ENCODE data around the gene CTSS.

DNA sequence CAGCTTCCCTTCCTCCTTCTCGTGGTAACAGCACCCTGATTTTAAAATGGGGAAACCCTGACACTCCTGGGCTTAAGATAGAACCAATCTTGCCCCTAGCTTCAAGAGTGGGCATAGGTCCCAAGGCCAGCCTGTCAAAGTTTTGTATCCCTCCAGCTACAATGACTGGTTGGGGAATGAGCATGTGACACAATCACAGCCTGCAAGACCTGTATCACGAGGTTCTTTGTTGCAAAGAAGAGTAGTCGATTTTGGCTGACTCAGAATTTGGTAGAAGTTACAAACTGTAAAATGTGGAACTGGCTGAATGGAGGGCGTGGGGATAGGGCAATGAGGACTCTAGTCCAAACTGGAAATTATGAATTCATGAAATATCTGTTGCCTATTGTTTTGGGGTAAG is 23.8 kb upstream of the CTSS start:
- TF ChIP-seq, protein P1, sequence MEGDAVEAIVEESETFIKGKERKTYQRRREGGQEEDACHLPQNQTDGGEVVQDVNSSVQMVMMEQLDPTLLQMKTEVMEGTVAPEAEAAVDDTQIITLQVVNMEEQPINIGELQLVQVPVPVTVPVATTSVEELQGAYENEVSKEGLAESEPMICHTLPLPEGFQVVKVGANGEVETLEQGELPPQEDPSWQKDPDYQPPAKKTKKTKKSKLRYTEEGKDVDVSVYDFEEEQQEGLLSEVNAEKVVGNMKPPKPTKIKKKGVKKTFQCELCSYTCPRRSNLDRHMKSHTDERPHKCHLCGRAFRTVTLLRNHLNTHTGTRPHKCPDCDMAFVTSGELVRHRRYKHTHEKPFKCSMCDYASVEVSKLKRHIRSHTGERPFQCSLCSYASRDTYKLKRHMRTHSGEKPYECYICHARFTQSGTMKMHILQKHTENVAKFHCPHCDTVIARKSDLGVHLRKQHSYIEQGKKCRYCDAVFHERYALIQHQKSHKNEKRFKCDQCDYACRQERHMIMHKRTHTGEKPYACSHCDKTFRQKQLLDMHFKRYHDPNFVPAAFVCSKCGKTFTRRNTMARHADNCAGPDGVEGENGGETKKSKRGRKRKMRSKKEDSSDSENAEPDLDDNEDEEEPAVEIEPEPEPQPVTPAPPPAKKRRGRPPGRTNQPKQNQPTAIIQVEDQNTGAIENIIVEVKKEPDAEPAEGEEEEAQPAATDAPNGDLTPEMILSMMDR (conservative IDR thresholded peaks at IDR 0.05 in 1 of 2, IDR thresholded peaks at IDR 0.05 in 1 of 2; ENCODE audit: low read depth in 1 of 2, low read length in 2 of 2): no peak
- TF ChIP-seq EZH2 (IDR thresholded peaks at IDR 0.05; ENCODE audit: low read length, missing control alignments): no peak

Data from fibroblast of lung (primary cell).